Adrenal gland (tissue), 5 donors: ENCODE data around the gene ADCY5.

Experiments
- CTCF ChIP-seq, 6 experiments: fragments of 450-650 bp in 4 of 6; fragments of 200-600 bp in 2 of 6; sonication (generic) in 1 of 6; IDR thresholded peaks; 1 replicate in 5 of 6; 2 replicates in 1 of 6; pipeline versions ENCODE4 v1.5.1 to v1.8.0; 2016 to 2021; ENCODE audit warnings: antibody characterized with exemption in 6 of 6, mild to moderate bottlenecking in 2 of 6, moderate library complexity in 1 of 6
- POLR2A ChIP-seq, 2 donors: fragments of 450-650 bp; IDR thresholded peaks; one replicate each; pipeline ENCODE4 v1.6.1; 2017; ENCODE audit warnings: antibody characterized with exemption in 2 of 2, mild to moderate bottlenecking in 2 of 2, moderate library complexity in 1 of 2
- donor health status: DM: no; HTN: no; CAD: no.

GRCh38 chr3:123290962-123291361 is 157.9 kb downstream of the ADCY5 start:
- TF ChIP-seq CTCF (IDR thresholded peaks at IDR 0.05), result no peak
- no peak for TF ChIP-seq POLR2A (IDR thresholded peaks at IDR 0.05)
